Tibial nerve (tissue), 4 donors: ENCODE results near the gene SMAD9. TPM values are rescaled to one million over a fixed set of nuclear protein-coding genes. Genes with fewer than 3 reads are reported as not detected.
A peak's percentile ranks its signal among the peaks of the same experiment; 100 is the strongest.

Experiments
- DNase-seq, 2 donors: peaks; one replicate each; pipeline ENCODE4 v3.0.0-alpha.2; 2019; ENCODE audit warnings: low spot score in 2 of 2
- H3K27ac ChIP-seq, 4 donors: fragments of 200-600 bp; sonication (generic) in 3 of 4; one replicate each; pipeline ENCODE4 v1.5.1; 2017 to 2019; ENCODE audit warnings: mild to moderate bottlenecking in 1 of 4
- H3K27me3 ChIP-seq, 2 donors: fragments of 200-600 bp; sonication (generic) in 1 of 2; one replicate each; pipeline versions ENCODE4 v1.5.1 to v1.6.0; 2017 to 2019
- H3K36me3 ChIP-seq, 3 donors: fragments of 200-600 bp; sonication (generic); one replicate each; pipeline ENCODE4 v1.5.1; 2018 to 2019
- H3K4me1 ChIP-seq, 4 donors: fragments of 200-600 bp; sonication (generic) in 3 of 4; one replicate each; pipeline ENCODE4 v1.5.1; 2017 to 2019
- H3K4me3 ChIP-seq, 4 donors: fragments of 200-600 bp; sonication (generic) in 3 of 4; one replicate each; pipeline ENCODE4 v1.5.1; 2017 to 2019; ENCODE audit warnings: mild to moderate bottlenecking in 1 of 4, moderate library complexity in 1 of 4
- H3K9me3 ChIP-seq, 4 donors: fragments of 200-600 bp; sonication (generic) in 3 of 4; one replicate each; pipeline ENCODE4 v1.5.1; 2017 to 2019
- CTCF ChIP-seq, 5 experiments: fragments of 200-600 bp in 3 of 5; fragments of 450-650 bp in 2 of 5; sonication (generic) in 3 of 5; IDR thresholded peaks; one replicate each; pipeline ENCODE4 v1.5.1; 2016 to 2019; ENCODE audit warnings: antibody characterized with exemption in 5 of 5, mild to moderate bottlenecking in 3 of 5, moderate library complexity in 2 of 5
- EP300 ChIP-seq, 2 donors: sonication (generic); formaldehyde crosslinking; IDR thresholded peaks; one replicate each; pipeline ENCODE4 v1.6.1; 2017; ENCODE audit warnings: antibody characterized with exemption in 2 of 2, mild to moderate bottlenecking in 1 of 2
- POLR2A ChIP-seq, 2 donors: fragments of 450-650 bp; IDR thresholded peaks; one replicate each; pipeline ENCODE4 v1.6.1; 2017; ENCODE audit warnings: antibody characterized with exemption in 2 of 2, mild to moderate bottlenecking in 2 of 2, moderate library complexity in 2 of 2
- WGBS, 2 donors: methylation state at CpG; one replicate each; pipeline ENCODE4 v1.1.5; 2018; 5-methylcytosine and 5-hydroxymethylcytosine counted together
- total RNA-seq, 4 donors: library from RNA; depleted of rRNA; stranded (reverse); fragments of >200 nt; gene quantifications; one replicate each; pipeline ENCODE4 v1.1.0, GENCODE V29; 2016

The SMAD9 gene
- total RNA-seq, result 10 to 100 TPM; 13.8 to 20.4 (median 15.8) TPM

DNA sequence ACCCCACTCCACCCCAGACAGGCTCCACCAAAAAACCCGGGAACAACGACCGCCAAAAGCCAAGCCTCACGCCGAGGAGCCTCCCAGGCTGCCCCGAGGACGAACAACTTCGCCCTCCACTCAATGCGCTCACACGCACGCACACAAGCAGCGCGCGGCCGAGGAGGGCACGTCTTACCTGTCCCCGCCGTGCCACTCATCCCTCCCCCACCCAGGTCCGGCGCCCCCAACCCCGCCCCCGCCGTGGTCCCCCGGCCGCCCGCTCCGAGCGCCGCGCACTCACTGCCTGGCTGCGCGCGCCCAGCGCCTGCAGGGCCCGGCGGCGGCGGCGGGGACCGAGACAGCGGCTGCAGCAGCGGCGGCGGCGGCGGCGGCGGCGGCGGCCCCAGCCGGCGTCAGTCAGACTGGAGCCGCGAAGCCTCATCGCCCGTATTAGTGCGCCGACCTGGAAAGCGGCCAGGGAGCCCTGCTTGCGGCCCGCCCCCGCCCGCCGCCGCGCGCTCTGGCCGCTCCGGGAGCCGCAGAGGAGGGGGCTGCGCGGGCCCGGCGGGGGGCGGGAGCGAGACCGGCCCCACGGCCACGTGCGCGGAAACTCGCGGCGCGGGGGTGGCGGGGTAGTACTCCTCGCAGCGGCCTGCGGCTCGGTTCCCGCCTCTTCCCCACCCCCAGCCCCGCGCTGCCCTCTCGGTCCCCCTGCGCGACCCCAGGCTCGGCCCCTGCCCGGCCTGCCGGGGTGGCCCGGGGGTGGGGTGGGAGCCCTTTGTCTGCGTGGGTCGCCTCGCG lies at the start of gene SMAD9:
Gene SMAD9, minus strand, starts transcription at position 406 of the 783 bp plus-strand sequence. CDS start 40,549 bp downstream, outside the sequence.
- Histone ChIP-seq H3K4me3 (peak within 1 kb of the TSS; percentile 48 to 88 (median 66)), H3K36me3 (no peaks in the 10 kb centered on the region), H3K27ac (peak within 1 kb of the TSS; percentile 68 to 91 (median 80)), H3K27me3 (no peaks in the 10 kb centered on the region), H3K4me1 (peaks cover 0 to 20% (median 0%) of the 10 kb centered on the region in 4 donors), H3K9me3 (no peaks in the 10 kb centered on the region)
- 0 to 1% methylated on average over 11 to 51 of the region's 104 CpGs for WGBS, 2 donors
- TF ChIP-seq CTCF (IDR thresholded peaks at IDR 0.05) (no peak), EP300 (IDR thresholded peaks at IDR 0.05) (peak in 1 of 2 donors; percentile 8), POLR2A (IDR thresholded peaks at IDR 0.05) (peak in 1 of 2 donors; percentile 22)
- DNase-seq, result peak; percentile 70 to 71

- Histone ChIP-seq H3K4me3 (no peak overlapping the region), H3K9me3 (no peaks in the 10 kb centered on the region), H3K27me3 (no peaks in the 10 kb centered on the region), H3K27ac (no peak overlapping the region), H3K4me1 (no peaks in the 10 kb centered on the region), H3K36me3 (peaks cover 4 to 73% (median 5%) of the 10 kb centered on the region in 3 donors)
- TF ChIP-seq EP300 (IDR thresholded peaks at IDR 0.05), result no peak
- no peak for TF ChIP-seq POLR2A (IDR thresholded peaks at IDR 0.05)
- TF ChIP-seq CTCF (IDR thresholded peaks at IDR 0.05), result no peak
- WGBS, 2 donors, result 82 to 90% methylated on average over 4 of the region's 4 CpGs
- DNase-seq, result no peak
These were observed 46.4 kb upstream of the SMAD9 start for GRCh38 chr13:36966404-36966803.

- no peak for DNase-seq
- Histone ChIP-seq H3K4me1 (no peaks in the 10 kb centered on the region), H3K36me3 (peaks cover 4 to 72% (median 5%) of the 10 kb centered on the region in 3 donors), H3K27me3 (no peaks in the 10 kb centered on the region), H3K4me3 (no peak overlapping the region), H3K27ac (no peak overlapping the region), H3K9me3 (no peaks in the 10 kb centered on the region)
- 82 to 90% methylated on average over 2 of the region's 2 CpGs for WGBS, 2 donors
- TF ChIP-seq CTCF (IDR thresholded peaks at IDR 0.05), result no peak
- TF ChIP-seq POLR2A (IDR thresholded peaks at IDR 0.05), result no peak
- no peak for TF ChIP-seq EP300 (IDR thresholded peaks at IDR 0.05)
These were observed 45.7 kb upstream of the SMAD9 start for GRCh38 chr13:36965767-36966166.

GRCh38 chr13:36959456-36960116 lies 39.5 kb upstream of the SMAD9 start:
- Histone ChIP-seq H3K4me3 (no peak overlapping the region), H3K36me3 (peaks cover 5 to 58% (median 10%) of the 10 kb centered on the region in 3 donors)

More at GRCh38 chr13:36959456-36960116, 39.5 kb upstream of the SMAD9 start:
- 51 to 53% methylated on average over 2 of the region's 2 CpGs for WGBS, 2 donors
- no peak for TF ChIP-seq POLR2A (IDR thresholded peaks at IDR 0.05)
- TF ChIP-seq CTCF (IDR thresholded peaks at IDR 0.05), result no peak
- no peak for TF ChIP-seq EP300 (IDR thresholded peaks at IDR 0.05)
- DNase-seq, result no peak
- Histone ChIP-seq H3K9me3 (no peaks in the 10 kb centered on the region), H3K4me1 (peaks cover 0 to 12% (median 0%) of the 10 kb centered on the region in 4 donors), H3K27ac (peak overlapping the region in 1 of 4 donors; percentile 29), H3K27me3 (no peaks in the 10 kb centered on the region)
